HG03354 (cell line): Measurements from ENCODE around the gene CXCL13.
"Not testable (repeated sequence)": the region's sequence is repeated elsewhere in the genome, so short reads cannot be mapped to it uniquely, and the experiment has no call there.

Source experiments
- ATAC-seq: cut with Tn5 transposase; IDR thresholded peaks from one replicate; pipeline ENCODE4 v1.9.1; 2021; ENCODE audit warnings: mild to moderate bottlenecking; ENCODE audit not compliant: unreplicated experiment, poor library complexity, severe bottlenecking

The CXCL13 gene

DNA sequence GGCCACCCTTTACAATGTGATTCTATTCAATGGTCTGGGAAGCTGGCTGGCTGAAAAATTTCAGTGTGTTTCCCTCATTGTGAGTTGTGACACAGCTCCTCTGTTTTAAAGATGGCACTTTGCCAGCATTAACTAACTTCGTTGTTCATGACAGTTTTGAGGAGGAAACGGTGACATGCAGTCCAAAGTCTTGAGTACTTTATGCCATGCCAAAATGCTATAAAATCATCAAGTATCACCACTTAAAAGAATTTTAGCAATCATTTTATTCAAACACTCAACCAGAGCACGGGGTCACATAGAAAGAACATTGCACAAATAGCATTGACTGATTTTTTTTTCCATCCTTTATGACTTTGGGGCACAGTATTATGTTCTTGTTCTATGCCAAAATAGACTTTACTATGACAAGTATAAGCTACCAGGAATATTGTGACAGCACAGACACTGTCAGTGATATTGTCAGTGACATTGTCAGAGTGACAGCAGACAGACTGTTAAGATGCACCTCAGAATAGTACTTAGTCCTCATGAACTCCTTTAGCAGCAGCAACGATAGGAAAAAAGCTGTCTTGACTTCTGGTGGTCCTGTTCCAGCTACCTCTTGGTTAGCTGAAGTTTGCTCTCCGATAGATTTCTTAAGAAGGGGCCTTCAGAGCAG lies 46.7 kb downstream of the CXCL13 start:
- no peak for ATAC-seq

- ATAC-seq: no peak
Measured at GRCh38 chr4:77653162-77653758, 47.6 kb downstream of the CXCL13 start.

DNA sequence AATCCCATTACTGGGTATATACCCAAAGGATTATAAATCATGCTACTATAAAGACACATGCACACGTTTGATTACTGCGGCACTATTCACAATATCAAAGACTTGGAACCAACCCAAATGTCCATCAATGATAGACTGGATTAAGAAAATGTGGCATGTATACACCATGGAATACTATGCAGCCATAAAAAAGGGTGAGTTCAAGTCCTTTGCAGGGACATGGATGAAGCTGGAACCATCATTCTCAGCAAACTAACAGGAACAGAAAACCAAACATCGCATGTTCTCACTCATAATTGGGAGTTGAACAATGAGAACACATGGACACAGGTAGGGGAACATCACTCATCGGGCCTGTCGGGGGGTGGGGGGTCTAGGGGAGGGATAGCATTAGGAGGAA lies 54.7 kb downstream of the CXCL13 start:
- not testable (repeated sequence) for ATAC-seq
